PC-9 (cell line): Measurements from ENCODE around the gene ADAM23. TPM values are rescaled to one million over a fixed set of nuclear protein-coding genes. Genes with fewer than 3 reads are reported as not detected.

ENCODE experiments used
- BruUV-seq: library from RNA; stranded (reverse); fragments of 400-500 nt; replicated peaks from 2 replicates; lab custom pipeline; 2021; lab: Mats Ljungman, UMichigan
- CTCF ChIA-PET: fragments of 300-600 bp; sonication (Branson Sonifier 250); formaldehyde crosslinking; loops from one replicate; lab custom pipeline; 2022; ENCODE audit warnings: antibody characterized with exemption; lab: Charles Lee
- POLR2A ChIA-PET: fragments of 300-600 bp; sonication (Branson Sonifier 250); formaldehyde crosslinking; loops from one replicate; lab custom pipeline; 2022; ENCODE audit warnings: antibody characterized with exemption; ENCODE audit not compliant: unreplicated experiment; lab: Charles Lee
- DNase-seq, 2 experiments: peaks; one replicate each; pipeline versions ENCODE4 v3.0.0 to v3.0.0-alpha.2; 2015 to 2022; ENCODE audit warnings: mixed read lengths in 1 of 2
- H2AFZ ChIP-seq: fragments of 200-600 bp; sonication (generic); 2 replicates; pipeline ENCODE4 v1.8.1; 2017; ENCODE audit warnings: antibody characterized with exemption
- H3F3A ChIP-seq: fragments of 200-600 bp; sonication (generic); 2 replicates; pipeline ENCODE4 v1.8.1; 2017; ENCODE audit warnings: antibody characterized with exemption, mild to moderate bottlenecking, low read depth; ENCODE audit not compliant: insufficient read depth
- H3K27ac ChIP-seq: fragments of 200-600 bp; sonication (generic); 2 replicates; pipeline ENCODE4 v1.6.1; 2016; ENCODE audit warnings: mixed run types
- H3K27me3 ChIP-seq: fragments of 200-600 bp; sonication (generic); 2 replicates; pipeline ENCODE4 v1.6.1; 2016; ENCODE audit warnings: low read depth, mixed run types; ENCODE audit not compliant: insufficient read depth
- H3K36me3 ChIP-seq: fragments of 200-600 bp; sonication (generic); 2 replicates; pipeline ENCODE4 v1.6.1; 2016; ENCODE audit warnings: low read depth, mixed run types
- H3K4me1 ChIP-seq: fragments of 200-600 bp; sonication (generic); replicated peaks from 2 replicates; pipeline ENCODE4 v1.6.1; 2016; ENCODE audit warnings: mixed run types; ENCODE audit not compliant: insufficient read depth
- H3K4me2 ChIP-seq: fragments of 200-600 bp; sonication (generic); 2 replicates; pipeline ENCODE4 v1.6.1; 2017; ENCODE audit warnings: mixed run types
- H3K4me3 ChIP-seq: fragments of 200-600 bp; sonication (generic); 2 replicates; pipeline ENCODE4 v1.6.1; 2016; ENCODE audit warnings: mixed run types
- H3K79me2 ChIP-seq: fragments of 200-600 bp; sonication (generic); 2 replicates; pipeline ENCODE4 v1.6.1; 2017; ENCODE audit warnings: low read depth, mixed run types
- H3K9me2 ChIP-seq: fragments of 200-600 bp; sonication (generic); 2 replicates; pipeline ENCODE4 v1.8.1; 2017; ENCODE audit warnings: mild to moderate bottlenecking; ENCODE audit not compliant: insufficient read depth
- H3K9me3 ChIP-seq: fragments of 200-600 bp; sonication (generic); 2 replicates; pipeline ENCODE4 v1.8.1; 2016; ENCODE audit warnings: low read depth; ENCODE audit not compliant: insufficient read depth
- H4K20me1 ChIP-seq: fragments of 200-600 bp; sonication (generic); 2 replicates; pipeline ENCODE4 v1.8.1; 2017; ENCODE audit not compliant: insufficient read depth
- EZH2 ChIP-seq: fragments of 200-600 bp; sonication (generic); IDR thresholded peaks from 2 replicates; pipeline ENCODE4 v1.8.0; 2017; ENCODE audit warnings: antibody characterized with exemption, low read depth
- intact Hi-C: fragments of 100-400 bp; cut with micrococcal nuclease; formaldehyde crosslinking; loops from one replicate; pipeline ENCODE4 v1.10.0; 2022; ENCODE audit not compliant: unreplicated experiment
- total RNA-seq: library from RNA; stranded (reverse); gene quantifications from 2 replicates; pipeline ENCODE4 v1.2.3, GENCODE V29; 2021
- TF ChIP-seq, protein P1 (sequence below): fragments of 200-600 bp; sonication (generic); conservative IDR thresholded peaks from 2 replicates; pipeline ENCODE4 v1.6.1; 2017; ENCODE audit warnings: mixed run types, antibody characterized with exemption, mild to moderate bottlenecking, moderate library complexity

Gene ADAM23
- total RNA-seq, 1 experiment from 2014 or later, result 12.0 TPM

DNA sequence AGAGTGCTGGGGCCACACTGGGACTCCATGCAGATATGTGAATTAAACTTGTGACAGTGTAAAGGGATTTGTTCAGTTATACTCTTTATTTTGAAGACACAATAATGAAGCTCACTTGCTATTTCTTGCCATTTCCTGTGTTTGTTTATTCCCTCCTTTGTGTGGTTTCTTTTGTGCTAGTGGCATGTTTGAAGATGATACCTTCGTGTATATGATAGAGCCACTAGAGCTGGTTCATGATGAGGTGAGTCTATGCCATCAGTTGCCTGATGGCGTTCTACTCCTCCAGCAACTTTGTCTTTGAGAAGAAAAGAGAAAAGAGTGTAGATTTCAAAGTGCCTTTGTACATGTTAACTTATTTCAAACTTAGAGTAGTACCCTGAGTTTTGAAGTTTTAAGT is 99.7 kb downstream of the ADAM23 start:
- Histone ChIP-seq H3K4me1 (no peaks in the 10 kb centered on the region), H3K4me3 (no peak overlapping the region), H3K27me3 (no peaks in the 10 kb centered on the region), H4K20me1 (no peaks in the 10 kb centered on the region), H3K79me2 (no peaks in the 10 kb centered on the region), H3K4me2 (no peak overlapping the region), H3K9me3 (no peaks in the 10 kb centered on the region), H3K9me2 (no peaks in the 10 kb centered on the region), H3K36me3 (no peaks in the 10 kb centered on the region), H2AFZ (no peak overlapping the region), H3K27ac (no peak overlapping the region), H3F3A (no peaks in the 10 kb centered on the region)
- CTCF ChIA-PET, result no interaction called here
- POLR2A ChIA-PET, result no interaction called here
- DNase-seq, result no peak
- TF ChIP-seq, protein P1, sequence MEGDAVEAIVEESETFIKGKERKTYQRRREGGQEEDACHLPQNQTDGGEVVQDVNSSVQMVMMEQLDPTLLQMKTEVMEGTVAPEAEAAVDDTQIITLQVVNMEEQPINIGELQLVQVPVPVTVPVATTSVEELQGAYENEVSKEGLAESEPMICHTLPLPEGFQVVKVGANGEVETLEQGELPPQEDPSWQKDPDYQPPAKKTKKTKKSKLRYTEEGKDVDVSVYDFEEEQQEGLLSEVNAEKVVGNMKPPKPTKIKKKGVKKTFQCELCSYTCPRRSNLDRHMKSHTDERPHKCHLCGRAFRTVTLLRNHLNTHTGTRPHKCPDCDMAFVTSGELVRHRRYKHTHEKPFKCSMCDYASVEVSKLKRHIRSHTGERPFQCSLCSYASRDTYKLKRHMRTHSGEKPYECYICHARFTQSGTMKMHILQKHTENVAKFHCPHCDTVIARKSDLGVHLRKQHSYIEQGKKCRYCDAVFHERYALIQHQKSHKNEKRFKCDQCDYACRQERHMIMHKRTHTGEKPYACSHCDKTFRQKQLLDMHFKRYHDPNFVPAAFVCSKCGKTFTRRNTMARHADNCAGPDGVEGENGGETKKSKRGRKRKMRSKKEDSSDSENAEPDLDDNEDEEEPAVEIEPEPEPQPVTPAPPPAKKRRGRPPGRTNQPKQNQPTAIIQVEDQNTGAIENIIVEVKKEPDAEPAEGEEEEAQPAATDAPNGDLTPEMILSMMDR, result no peak
- TF ChIP-seq EZH2, result no peak
- intact Hi-C loops, result no loop called here
- BruUV-seq, result no TSS peak

DNA sequence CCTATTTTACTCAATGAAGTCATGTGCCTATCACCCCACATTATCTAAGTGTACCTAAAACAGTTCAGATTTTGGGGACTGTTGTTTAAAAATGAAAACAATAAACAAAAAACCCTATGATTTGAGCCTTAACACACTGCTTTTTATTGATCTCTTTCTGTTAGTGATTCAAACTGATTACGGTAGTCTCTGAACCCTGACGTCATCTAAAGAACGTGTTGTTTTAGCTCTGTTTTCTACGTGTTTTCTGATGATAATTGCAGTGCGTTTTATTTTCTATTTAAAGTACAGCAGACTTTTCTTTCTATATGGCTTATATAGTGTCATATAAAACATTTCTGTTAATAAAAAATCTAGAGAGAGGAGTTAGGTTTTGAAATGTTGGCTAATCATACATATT is 105.1 kb downstream of the ADAM23 start:
- Histone ChIP-seq H3K4me1 (no peaks in the 10 kb centered on the region), H3K27ac (no peak overlapping the region), H3K9me3 (no peaks in the 10 kb centered on the region), H3K4me2 (no peak overlapping the region), H3K4me3 (no peak overlapping the region), H2AFZ (no peak overlapping the region), H3K36me3 (no peaks in the 10 kb centered on the region), H4K20me1 (no peaks in the 10 kb centered on the region), H3K27me3 (no peaks in the 10 kb centered on the region), H3K79me2 (no peaks in the 10 kb centered on the region), H3K9me2 (no peaks in the 10 kb centered on the region), H3F3A (no peaks in the 10 kb centered on the region)
- no peak for DNase-seq
- intact Hi-C loops, result no loop called here
- CTCF ChIA-PET, result no interaction called here
- BruUV-seq, result no TSS peak
- POLR2A ChIA-PET, result no interaction called here
- no peak for TF ChIP-seq EZH2
- TF ChIP-seq, protein P1, result no peak

DNA sequence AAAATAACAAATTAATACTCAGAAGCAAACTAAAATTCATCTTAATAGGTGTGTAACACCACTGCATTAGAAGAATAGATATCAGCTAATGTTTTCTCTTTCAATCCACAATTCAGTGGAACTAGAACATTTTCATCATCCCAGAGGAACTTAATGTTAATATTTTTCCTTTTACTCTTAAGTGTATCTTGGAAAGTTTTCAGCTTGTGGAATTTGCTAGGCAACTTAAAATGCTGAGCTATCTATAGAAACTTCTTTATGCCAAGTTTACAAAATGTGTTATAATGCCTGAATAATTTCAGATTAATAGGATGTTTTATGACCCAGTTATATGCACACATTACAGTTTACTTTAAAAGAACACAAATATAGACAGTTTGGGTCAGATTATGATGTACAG is 112.4 kb downstream of the ADAM23 start:
- POLR2A ChIA-PET, result no interaction called here
- H3K27me3 ChIP-seq, result no peaks in the 10 kb centered on the region
- intact Hi-C loops, result loop anchor here (2.0 to 10.0 kb wide), 4 partner anchors 109 to 225 kb away; partner anchors contain the start of genes FASTKD2 and MDH1B
- no peak overlapping the region for H2AFZ ChIP-seq
- peaks cover 20% of the 10 kb centered on the region; the same call in 1 of the 2 replicates for H3F3A ChIP-seq
- DNase-seq, result no peak
- CTCF ChIA-PET, result no interaction called here
- TF ChIP-seq EZH2, result no peak
- TF ChIP-seq, protein P1, result no peak
- no peaks in the 10 kb centered on the region for H3K9me3 ChIP-seq
- peaks cover 23% of the 10 kb centered on the region for H3K4me1 ChIP-seq
- no peak overlapping the region for H3K4me3 ChIP-seq
- no peaks in the 10 kb centered on the region for H3K9me2 ChIP-seq
- no peaks in the 10 kb centered on the region for H3K36me3 ChIP-seq
- H4K20me1 ChIP-seq, result no peaks in the 10 kb centered on the region
- H3K79me2 ChIP-seq, result no peaks in the 10 kb centered on the region
- no peak overlapping the region for H3K27ac ChIP-seq
- BruUV-seq, result no TSS peak
- no peak overlapping the region for H3K4me2 ChIP-seq
